ENCODE measurements around the gene BANF1. TPM values are rescaled to one million over a fixed set of nuclear protein-coding genes. Genes with fewer than 3 reads are reported as not detected.

Gene BANF1
- total and polyA plus RNA-seq, 2 of the 13 experiments (the other 11 are each of a cell fraction or from before 2014, with no cell fraction given) = 40.5 to 86.5 TPM

DNA sequence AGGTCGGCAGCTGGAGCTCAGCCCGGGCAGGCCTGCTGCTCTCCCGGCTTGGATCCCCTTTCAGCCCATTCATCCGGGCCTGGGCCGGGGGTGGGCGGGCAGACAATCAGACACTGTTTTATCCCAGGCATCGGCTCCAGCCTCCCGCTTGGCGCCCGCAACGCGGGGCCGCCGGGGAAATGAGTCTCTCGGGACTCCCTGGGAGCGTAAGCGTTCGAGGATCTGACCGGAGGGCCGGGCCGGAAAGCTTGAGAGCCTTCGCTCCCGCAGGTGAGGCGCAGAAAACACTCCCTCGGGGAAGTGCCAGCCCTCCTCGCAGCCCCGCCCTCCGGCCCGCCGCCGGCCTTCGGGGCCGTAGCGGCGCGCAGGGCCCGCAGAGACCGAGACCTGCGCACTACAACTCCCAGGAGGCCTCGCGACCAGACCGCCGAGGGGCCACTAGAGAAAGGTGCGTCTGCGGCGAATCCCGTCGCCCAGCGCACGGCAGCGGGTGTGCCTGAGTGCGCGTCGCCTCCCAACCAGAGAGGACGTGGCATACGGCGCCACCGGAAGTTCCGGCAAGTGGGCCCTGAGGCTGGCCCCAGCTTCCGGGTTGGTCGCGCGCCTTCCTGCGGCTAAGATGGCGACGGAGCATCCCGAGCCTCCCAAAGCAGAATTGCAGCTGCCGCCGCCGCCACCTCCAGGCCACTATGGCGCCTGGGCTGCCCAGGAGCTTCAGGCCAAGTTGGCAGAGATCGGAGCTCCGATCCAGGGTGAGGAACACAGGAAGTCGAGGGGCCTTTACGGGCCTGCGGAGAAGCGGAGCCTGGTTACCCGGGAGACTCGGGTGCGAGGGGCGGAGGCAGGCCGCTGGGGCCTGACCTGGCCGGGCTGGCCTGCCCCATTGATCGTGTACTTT, 49.7 kb downstream of the BANF1 start, which contains the start of gene SF3B2 (continued):
- TF ChIP-seq IKZF5 (CRISPR knock-in tag; IDR thresholded peaks at IDR 0.05) (peak; percentile 82), SOX13 (IDR thresholded peaks at IDR 0.05) (no peak), SOX13 (CRISPR knock-in tag; conservative IDR thresholded peaks at IDR 0.05 in 1 of 2, IDR thresholded peaks at IDR 0.05 in 1 of 2) (no peak; a peak in 2 of 4 replicates), KLF16 (CRISPR knock-in tag; IDR thresholded peaks at IDR 0.05) (peak in 1 of 2 experiments; percentile 62; a peak in 2 of 4 replicates), ZNF672 (CRISPR knock-in tag; IDR thresholded peaks at IDR 0.05) (no peak), GABPB1 (CRISPR knock-in tag; IDR thresholded peaks at IDR 0.05) (peak; percentile 99), TOE1 (CRISPR knock-in tag; IDR thresholded peaks at IDR 0.05) (peak; percentile 69; the same call in 1 of the 2 replicates), NCOA1 (CRISPR knock-in tag; IDR thresholded peaks at IDR 0.05) (peak; percentile 26; the same call in 1 of the 2 replicates), SIX1 (CRISPR knock-in tag; IDR thresholded peaks at IDR 0.05; ENCODE audit: borderline replicate concordance) (peak; percentile 12; the same call in 1 of the 2 replicates), ZNF724P (CRISPR knock-in tag; IDR thresholded peaks at IDR 0.05; ENCODE audit: borderline replicate concordance) (peak; percentile 10; the same call in 1 of the 2 replicates), REXO4 (CRISPR knock-in tag; IDR thresholded peaks at IDR 0.05; ENCODE audit: borderline replicate concordance) (no peak), ZNF180 (CRISPR knock-in tag; IDR thresholded peaks at IDR 0.05; ENCODE audit: borderline replicate concordance, low read depth) (no peak), HNF4A (CRISPR knock-in tag; IDR thresholded peaks at IDR 0.05) (peak; percentile 80), KDM6A (CRISPR knock-in tag; IDR thresholded peaks at IDR 0.05; ENCODE audit: low read depth) (no peak), SRY (CRISPR knock-in tag; IDR thresholded peaks at IDR 0.05) (no peak; the same call in 1 of the 2 replicates), ZNF563 (CRISPR knock-in tag; IDR thresholded peaks at IDR 0.05) (peak; percentile 60), KLF12 (CRISPR knock-in tag; IDR thresholded peaks at IDR 0.05; ENCODE audit: borderline replicate concordance) (peak; percentile 78; the same call in 1 of the 2 replicates), PTBP1 (IDR thresholded peaks at IDR 0.05; ENCODE audit: low read depth, low read length, poor library complexity, severe bottlenecking) (no peak), ZNF784 (CRISPR knock-in tag; IDR thresholded peaks at IDR 0.05; ENCODE audit: borderline replicate concordance) (0 out of 2 replicates have a peak, but pooled peaks have one; percentile 40)
- TF ChIP-seq, protein P1, sequence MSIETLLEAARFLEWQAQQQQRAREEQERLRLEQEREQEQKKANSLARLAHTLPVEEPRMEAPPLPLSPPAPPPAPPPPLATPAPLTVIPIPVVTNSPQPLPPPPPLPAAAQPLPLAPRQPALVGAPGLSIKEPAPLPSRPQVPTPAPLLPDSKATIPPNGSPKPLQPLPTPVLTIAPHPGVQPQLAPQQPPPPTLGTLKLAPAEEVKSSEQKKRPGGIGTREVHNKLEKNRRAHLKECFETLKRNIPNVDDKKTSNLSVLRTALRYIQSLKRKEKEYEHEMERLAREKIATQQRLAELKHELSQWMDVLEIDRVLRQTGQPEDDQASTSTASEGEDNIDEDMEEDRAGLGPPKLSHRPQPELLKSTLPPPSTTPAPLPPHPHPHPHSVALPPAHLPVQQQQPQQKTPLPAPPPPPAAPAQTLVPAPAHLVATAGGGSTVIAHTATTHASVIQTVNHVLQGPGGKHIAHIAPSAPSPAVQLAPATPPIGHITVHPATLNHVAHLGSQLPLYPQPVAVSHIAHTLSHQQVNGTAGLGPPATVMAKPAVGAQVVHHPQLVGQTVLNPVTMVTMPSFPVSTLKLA (IDR thresholded peaks at IDR 0.05) = peak; percentile 59
- TF ChIP-seq, protein P2, sequence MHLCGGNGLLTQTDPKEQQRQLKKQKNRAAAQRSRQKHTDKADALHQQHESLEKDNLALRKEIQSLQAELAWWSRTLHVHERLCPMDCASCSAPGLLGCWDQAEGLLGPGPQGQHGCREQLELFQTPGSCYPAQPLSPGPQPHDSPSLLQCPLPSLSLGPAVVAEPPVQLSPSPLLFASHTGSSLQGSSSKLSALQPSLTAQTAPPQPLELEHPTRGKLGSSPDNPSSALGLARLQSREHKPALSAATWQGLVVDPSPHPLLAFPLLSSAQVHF (CRISPR knock-in tag; IDR thresholded peaks at IDR 0.05) = no peak
- TF ChIP-seq, protein P3, sequence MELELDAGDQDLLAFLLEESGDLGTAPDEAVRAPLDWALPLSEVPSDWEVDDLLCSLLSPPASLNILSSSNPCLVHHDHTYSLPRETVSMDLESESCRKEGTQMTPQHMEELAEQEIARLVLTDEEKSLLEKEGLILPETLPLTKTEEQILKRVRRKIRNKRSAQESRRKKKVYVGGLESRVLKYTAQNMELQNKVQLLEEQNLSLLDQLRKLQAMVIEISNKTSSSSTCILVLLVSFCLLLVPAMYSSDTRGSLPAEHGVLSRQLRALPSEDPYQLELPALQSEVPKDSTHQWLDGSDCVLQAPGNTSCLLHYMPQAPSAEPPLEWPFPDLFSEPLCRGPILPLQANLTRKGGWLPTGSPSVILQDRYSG (CRISPR knock-in tag; IDR thresholded peaks at IDR 0.05) = 0 out of 2 replicates have a peak, but pooled peaks have one; percentile 73

All from HepG2 (cell line).